NCI-H2029 (cell line): ENCODE results near the gene NOS2.
"Not testable (repeated sequence)": the region's sequence is repeated elsewhere in the genome, so short reads cannot be mapped to it uniquely, and the experiment has no call there.

Experiments
- DNase-seq: peaks from one replicate; lab custom pipeline; 2025; lab: John Stamatoyannopoulos, UW

The NOS2 gene

GRCh38 chr17:27800522-27800921 lies at the start of gene NOS2:
Gene NOS2, minus strand, starts transcription at chr17:27800529. Its CDS starts 1,720 bp downstream, at chr17:27798809.
- no peak for DNase-seq

GRCh38 chr17:27849474-27850185 lies 49.3 kb upstream of the NOS2 start:
- DNase-seq: no peak

GRCh38 chr17:27848931-27849330 lies 48.6 kb upstream of the NOS2 start:
- DNase-seq: peak; percentile 71

- DNase-seq: not testable (repeated sequence)
Measured at GRCh38 chr17:27846808-27847307, 46.5 kb upstream of the NOS2 start.

DNA sequence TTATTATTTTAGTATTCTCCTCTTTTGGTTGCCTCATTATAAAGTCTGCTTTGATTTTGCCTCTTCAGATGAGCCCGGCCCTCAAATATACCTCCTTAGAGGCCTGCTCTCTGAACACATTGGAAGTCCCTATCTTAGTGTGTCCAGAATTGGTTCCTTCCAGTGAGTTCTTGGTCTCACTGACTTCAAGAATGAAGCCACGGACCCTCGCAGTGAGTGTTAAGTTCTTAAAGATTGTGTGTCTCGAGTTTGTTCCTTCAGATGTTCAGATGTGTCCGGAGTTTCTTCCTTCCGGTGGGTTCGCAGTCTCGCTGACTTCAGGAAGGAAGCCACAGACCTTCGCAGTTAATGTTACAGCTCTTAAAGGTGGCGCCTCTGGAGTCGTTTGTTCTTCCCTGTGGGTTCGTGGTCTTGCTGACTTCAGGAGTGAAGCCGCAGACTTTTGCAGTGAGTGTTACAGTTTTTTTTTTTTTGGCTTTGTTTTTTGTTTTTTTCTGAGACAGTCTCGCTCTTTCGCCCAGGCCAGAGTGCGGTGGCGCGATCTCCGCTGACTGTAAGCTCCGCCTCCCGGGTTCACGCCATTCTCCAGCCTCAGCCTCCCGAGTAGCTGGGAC lies 45.8 kb upstream of the NOS2 start:
- no peak for DNase-seq

GRCh38 chr17:27845264-27846041 lies 45.1 kb upstream of the NOS2 start:
- DNase-seq: no peak

DNA sequence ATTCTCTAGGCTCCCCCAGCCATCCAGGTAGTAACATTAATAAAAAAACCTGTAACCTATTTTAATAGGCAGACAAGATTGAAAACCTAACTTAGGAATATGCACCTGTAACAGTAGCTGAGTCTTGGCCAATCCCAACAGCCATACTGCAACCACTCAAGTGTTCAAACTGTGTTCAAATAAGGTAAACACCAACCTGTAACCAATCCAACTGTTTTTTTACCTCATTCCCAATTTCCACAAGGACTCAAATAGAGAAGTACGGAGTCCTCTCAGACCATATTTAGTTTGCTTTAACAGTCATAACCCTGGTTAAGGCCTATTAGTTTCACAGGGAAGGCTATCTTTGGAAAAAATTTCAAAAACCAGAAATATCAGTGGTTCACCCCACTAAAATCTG lies 40.4 kb upstream of the NOS2 start:
- DNase-seq: no peak

DNA sequence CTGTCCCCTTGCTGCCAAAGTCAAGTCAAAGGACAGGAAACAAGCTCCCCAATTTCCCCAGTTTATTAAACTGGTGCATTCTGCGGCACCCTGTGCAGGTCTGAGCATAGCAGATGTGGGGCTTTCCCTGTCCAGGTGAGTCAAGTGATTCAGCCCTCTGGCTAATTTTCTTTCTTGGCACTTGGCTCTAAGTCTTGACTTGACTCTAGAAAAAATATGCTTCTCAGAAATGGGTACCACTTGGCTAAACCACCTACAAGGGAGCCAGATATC lies 40.0 kb upstream of the NOS2 start:
- DNase-seq: not testable (repeated sequence)

- not testable (repeated sequence) for DNase-seq
Measured at GRCh38 chr17:27839571-27840405, 39.5 kb upstream of the NOS2 start.

GRCh38 chr17:27838607-27839006 lies 38.3 kb upstream of the NOS2 start:
- DNase-seq: not testable (repeated sequence)

GRCh38 chr17:27837769-27838168 lies 37.4 kb upstream of the NOS2 start:
- not testable (repeated sequence) for DNase-seq

GRCh38 chr17:27836651-27837050 lies 36.3 kb upstream of the NOS2 start:
- DNase-seq: no peak

DNA sequence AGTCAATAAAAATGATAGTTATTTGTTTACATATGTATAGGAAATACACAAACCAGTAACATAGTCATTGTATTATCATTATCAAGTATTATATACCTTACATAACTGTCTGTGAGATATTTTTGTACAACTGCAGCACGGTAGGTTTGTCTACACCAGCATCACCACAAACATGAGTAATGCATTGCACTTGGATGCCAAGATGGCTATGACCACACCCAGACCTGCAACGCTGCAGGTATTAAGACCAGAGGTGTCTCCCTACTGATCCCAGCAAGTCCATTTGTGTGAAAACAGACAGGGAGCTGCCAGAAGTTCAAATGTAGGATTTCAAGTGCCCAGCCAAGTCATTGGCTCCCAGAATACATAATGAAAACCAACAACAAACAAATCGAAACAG lies 34.2 kb upstream of the NOS2 start:
- no peak for DNase-seq

DNA sequence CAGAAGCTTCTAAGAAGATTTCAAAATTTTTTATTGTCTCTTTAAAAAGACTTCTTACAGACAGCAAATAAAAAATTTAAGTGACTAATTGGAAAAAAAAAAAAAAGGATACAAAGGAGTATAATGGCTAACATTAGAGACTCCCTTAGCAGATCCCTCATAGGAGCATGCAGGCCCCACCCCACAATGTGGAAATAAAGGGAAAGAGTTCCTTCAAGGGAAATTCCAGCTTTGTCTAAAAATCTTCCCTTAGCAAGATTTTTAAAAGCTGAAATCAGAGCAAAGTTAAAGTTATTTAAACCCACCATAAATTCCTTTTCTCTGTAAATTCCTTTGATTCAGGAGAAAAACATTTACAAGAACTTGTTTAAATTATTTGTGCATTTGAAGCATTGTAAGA lies 32.5 kb upstream of the NOS2 start:
- DNase-seq: no peak

DNA sequence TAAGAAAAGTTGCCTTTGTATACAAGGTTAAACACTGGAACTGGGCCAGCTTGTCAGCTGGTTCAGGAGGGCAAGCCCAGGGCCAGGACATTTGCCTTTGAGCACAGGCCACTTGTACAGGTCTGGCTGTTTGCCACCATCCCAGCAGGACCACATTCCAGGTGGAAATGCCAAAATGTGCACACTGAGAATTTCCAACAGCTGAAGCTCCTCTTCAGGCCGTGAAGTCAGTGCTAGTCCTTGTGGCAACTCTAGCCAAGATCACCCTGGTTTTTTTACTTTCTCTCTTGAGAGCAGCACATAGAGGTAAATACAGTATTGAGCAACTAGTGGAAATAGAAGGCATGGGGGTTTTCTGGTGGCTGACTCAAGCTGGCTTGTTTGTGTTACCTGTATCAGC lies 29.6 kb upstream of the NOS2 start:
- not testable (repeated sequence) for DNase-seq

- not testable (repeated sequence) for DNase-seq
Measured at GRCh38 chr17:27829143-27829711, 28.9 kb upstream of the NOS2 start.

GRCh38 chr17:27825459-27825858 lies 25.1 kb upstream of the NOS2 start:
- no peak for DNase-seq

GRCh38 chr17:27824745-27825144 lies 24.4 kb upstream of the NOS2 start:
- DNase-seq: no peak

GRCh38 chr17:27824176-27824715 lies 23.9 kb upstream of the NOS2 start:
- no peak for DNase-seq

GRCh38 chr17:27822108-27822507 lies 21.8 kb upstream of the NOS2 start:
- DNase-seq: not testable (repeated sequence)

DNA sequence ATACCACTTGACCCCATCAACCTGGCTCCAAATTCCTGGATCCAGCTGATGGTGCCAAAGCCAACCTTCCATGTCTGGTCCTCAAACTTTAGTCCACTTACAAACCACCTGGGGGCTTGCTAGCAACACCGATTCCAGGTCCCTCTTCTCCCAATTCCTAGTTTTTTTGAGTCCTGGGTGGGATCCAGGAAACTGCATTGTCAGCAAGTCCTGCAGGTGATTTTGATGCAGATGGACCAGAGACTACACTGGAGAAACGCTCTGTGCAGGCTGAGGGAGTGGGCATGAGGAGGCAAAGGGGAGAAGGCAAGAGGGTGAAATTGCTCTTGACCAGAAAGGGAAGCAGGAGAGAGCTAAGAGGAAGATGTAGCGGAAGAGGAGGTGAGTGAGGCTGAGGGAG lies 21.0 kb upstream of the NOS2 start:
- no peak for DNase-seq
